ENCODE data around the gene FBXL16.
A peak's percentile ranks its signal among the peaks of the same experiment; 100 is the strongest.

DNA sequence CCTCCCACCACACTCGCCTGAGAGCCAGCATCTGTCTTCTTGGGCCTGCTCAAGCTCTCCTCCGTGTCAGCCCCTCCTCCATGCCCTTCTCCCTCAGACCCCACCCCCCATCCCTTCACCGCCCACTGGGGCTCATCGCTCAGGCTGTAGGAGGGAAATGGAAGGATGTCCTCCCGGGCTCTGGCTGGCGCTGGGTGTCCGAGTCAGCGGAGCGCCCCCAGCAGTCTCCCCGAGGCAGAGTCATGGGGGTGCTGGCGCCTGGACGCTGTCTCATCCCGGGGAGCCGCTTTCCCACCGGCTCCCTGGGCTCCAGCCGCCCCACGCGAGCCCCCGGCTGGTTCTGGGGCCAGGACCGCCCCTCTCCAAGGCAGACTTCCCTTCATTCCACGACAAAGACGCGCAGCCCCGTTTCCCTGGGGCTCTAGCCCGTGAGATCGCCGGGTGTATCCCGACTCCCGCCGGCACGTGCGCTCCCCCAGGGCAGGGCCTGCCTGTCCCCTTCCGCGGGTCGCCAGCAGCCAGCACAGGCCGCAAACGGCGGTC lies 14.9 kb upstream of the FBXL16 start:
- peak in 1 of 2 experiments; percentile 35; a peak in 2 of 4 replicates for TF ChIP-seq CTCF (conservative IDR thresholded peaks at IDR 0.05; ENCODE audit: low read depth in 2 of 2)
- no peak for TF ChIP-seq POLR2AphosphoS5 (IDR thresholded peaks at IDR 0.05; ENCODE audit: low read depth)
- no peak for TF ChIP-seq EZH2 (IDR thresholded peaks at IDR 0.05; ENCODE audit: low read depth, unreplicated experiment)
- no peak for TF ChIP-seq CREB1 (CRISPR knock-in tag; IDR thresholded peaks at IDR 0.05; ENCODE audit: low read depth)
- TF ChIP-seq, protein P1, sequence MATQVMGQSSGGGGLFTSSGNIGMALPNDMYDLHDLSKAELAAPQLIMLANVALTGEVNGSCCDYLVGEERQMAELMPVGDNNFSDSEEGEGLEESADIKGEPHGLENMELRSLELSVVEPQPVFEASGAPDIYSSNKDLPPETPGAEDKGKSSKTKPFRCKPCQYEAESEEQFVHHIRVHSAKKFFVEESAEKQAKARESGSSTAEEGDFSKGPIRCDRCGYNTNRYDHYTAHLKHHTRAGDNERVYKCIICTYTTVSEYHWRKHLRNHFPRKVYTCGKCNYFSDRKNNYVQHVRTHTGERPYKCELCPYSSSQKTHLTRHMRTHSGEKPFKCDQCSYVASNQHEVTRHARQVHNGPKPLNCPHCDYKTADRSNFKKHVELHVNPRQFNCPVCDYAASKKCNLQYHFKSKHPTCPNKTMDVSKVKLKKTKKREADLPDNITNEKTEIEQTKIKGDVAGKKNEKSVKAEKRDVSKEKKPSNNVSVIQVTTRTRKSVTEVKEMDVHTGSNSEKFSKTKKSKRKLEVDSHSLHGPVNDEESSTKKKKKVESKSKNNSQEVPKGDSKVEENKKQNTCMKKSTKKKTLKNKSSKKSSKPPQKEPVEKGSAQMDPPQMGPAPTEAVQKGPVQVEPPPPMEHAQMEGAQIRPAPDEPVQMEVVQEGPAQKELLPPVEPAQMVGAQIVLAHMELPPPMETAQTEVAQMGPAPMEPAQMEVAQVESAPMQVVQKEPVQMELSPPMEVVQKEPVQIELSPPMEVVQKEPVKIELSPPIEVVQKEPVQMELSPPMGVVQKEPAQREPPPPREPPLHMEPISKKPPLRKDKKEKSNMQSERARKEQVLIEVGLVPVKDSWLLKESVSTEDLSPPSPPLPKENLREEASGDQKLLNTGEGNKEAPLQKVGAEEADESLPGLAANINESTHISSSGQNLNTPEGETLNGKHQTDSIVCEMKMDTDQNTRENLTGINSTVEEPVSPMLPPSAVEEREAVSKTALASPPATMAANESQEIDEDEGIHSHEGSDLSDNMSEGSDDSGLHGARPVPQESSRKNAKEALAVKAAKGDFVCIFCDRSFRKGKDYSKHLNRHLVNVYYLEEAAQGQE (IDR thresholded peaks at IDR 0.05; ENCODE audit: unreplicated experiment): no peak
- TF ChIP-seq JUNB (IDR thresholded peaks at IDR 0.05; ENCODE audit: unreplicated experiment): no peak
- no peak for TF ChIP-seq STAT1 (IDR thresholded peaks at IDR 0.05; ENCODE audit: unreplicated experiment)
- TF ChIP-seq EZH2phosphoT487 (IDR thresholded peaks at IDR 0.05; ENCODE audit: unreplicated experiment): no peak
- TF ChIP-seq ZNF331 (CRISPR knock-in tag; IDR thresholded peaks at IDR 0.05; ENCODE audit: low read depth): no peak
- no peak for TF ChIP-seq ZNF462 (CRISPR knock-in tag; IDR thresholded peaks at IDR 0.05)

All from GM23338 (cell line).